Measurements from ENCODE around the gene LTBP3.

DNA sequence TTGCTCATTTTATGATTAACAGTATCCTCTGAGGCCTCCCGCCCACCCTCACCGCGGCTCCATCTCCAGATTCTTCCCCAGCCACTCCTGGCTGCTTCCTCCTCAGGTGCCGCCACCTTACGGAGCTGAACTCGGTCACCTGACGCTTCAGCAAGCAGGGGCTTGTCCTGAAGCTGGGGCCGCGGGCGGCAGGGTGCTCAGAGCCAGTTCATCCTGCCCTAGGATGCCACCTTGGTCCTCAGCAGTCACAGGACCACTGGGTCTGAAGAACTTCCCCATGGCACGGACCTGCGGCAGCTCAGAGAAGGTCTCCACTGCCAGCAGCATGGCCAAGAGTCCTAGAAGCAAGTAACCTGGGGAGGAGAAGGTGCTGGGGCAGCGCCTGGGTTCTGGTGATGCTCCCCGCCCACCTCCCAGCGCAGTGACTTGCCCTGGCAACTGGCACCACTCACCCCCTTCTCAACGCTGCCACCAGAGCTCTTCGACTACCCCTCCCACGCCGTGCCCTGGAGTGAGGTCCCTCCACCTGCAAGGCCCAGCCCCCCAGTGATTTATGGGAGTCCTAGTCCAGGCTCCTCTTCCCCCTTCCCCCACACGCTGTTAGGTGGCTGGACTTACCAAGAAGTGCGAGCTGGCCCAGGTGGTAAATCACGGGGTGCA lies 34.8 kb upstream of the LTBP3 start:
- TF ChIP-seq, protein P1, sequence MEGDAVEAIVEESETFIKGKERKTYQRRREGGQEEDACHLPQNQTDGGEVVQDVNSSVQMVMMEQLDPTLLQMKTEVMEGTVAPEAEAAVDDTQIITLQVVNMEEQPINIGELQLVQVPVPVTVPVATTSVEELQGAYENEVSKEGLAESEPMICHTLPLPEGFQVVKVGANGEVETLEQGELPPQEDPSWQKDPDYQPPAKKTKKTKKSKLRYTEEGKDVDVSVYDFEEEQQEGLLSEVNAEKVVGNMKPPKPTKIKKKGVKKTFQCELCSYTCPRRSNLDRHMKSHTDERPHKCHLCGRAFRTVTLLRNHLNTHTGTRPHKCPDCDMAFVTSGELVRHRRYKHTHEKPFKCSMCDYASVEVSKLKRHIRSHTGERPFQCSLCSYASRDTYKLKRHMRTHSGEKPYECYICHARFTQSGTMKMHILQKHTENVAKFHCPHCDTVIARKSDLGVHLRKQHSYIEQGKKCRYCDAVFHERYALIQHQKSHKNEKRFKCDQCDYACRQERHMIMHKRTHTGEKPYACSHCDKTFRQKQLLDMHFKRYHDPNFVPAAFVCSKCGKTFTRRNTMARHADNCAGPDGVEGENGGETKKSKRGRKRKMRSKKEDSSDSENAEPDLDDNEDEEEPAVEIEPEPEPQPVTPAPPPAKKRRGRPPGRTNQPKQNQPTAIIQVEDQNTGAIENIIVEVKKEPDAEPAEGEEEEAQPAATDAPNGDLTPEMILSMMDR (IDR thresholded peaks at IDR 0.05 in 4 of 5, conservative IDR thresholded peaks at IDR 0.05 in 1 of 5) = no peak
- no peak for TF ChIP-seq POLR2A (IDR thresholded peaks at IDR 0.05)

Measured in gastrocnemius medialis (tissue), 4 donors.